ENCODE results near the gene GPHN.
A peak's percentile ranks its signal among the peaks of the same experiment; 100 is the strongest.

Gene GPHN

DNA sequence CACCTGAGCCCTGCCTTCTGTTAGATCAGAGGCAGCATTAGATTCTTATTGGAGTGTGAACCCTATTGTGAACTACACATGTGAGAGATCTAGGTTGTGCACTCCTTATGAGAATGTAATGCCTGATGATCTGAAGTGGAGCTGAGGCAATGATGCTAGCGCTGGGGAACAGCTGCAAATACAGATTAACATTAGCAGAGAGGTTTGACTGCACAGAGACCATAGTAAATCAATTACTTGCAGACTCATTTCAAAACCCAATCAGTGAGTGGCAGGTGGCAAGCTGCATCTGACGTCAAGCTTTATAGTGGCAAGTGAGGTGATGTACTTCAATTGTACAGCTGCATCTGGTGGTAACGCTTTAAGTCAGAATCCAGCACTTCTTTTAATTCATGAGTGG lies 141.6 kb downstream of the GPHN start:
- H3K4me3 ChIP-seq (replicated peaks; ENCODE audit: low read depth, low read length): no peak overlapping the region
- no peak for DNase-seq (ENCODE audit: low read depth)
- TF ChIP-seq, protein P1, sequence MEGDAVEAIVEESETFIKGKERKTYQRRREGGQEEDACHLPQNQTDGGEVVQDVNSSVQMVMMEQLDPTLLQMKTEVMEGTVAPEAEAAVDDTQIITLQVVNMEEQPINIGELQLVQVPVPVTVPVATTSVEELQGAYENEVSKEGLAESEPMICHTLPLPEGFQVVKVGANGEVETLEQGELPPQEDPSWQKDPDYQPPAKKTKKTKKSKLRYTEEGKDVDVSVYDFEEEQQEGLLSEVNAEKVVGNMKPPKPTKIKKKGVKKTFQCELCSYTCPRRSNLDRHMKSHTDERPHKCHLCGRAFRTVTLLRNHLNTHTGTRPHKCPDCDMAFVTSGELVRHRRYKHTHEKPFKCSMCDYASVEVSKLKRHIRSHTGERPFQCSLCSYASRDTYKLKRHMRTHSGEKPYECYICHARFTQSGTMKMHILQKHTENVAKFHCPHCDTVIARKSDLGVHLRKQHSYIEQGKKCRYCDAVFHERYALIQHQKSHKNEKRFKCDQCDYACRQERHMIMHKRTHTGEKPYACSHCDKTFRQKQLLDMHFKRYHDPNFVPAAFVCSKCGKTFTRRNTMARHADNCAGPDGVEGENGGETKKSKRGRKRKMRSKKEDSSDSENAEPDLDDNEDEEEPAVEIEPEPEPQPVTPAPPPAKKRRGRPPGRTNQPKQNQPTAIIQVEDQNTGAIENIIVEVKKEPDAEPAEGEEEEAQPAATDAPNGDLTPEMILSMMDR (IDR thresholded peaks at IDR 0.05; ENCODE audit: low read length, missing control alignments): no peak

DNA sequence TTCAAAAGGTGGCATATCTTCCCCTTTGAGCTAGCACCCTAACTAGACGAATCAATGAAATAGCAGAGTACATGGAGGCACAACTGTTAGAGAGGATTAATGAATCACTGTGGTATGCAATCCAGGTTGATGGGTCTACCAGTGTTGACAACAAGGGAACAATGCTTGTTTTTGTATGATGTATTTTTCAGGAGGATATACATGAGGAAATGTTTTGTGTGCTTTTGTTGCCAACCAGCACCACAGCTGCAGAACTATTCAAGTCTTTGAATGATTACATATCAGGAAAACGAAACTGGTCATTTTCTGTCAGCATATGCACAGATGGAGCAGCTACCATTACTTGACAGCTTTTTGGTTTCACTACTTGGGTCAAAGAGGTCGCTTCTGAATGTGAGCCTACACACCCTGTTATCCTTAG lies 142.6 kb downstream of the GPHN start:
- H3K4me3 ChIP-seq (replicated peaks; ENCODE audit: low read depth, low read length): no peak overlapping the region
- TF ChIP-seq, protein P1 (IDR thresholded peaks at IDR 0.05; ENCODE audit: low read length, missing control alignments): no peak
- peak; percentile 72 for DNase-seq (ENCODE audit: low read depth)

DNA sequence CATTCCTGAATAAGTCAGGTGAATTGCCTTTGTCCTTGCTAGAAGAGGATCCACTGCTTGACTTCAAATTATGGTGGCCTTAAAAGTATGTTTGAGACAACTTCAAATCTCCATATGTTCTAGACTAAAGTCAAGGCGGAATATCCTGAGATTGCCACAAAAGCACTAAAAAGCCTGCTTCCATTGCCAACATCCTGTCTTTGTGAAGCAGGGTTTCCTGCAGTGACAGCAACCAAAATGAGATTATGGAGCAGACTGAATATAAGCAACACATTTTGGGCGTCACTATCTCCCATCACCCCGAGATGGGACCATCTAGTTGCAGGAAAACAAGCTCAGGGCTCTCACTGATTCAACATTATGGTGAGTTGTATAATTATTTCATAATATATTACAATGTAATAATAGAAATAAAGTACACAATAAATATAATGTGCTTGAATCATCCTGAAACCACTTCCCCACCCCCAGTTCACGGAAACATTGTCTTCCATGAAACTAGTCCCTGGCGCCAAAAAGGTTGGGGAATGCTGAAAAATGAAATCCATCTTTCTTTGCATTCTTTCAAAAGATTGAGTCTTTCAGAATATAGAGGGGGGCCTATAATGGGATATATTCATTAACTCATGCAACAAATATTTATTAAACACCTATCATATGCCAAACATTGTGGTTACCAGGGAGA lies 143.7 kb downstream of the GPHN start:
- TF ChIP-seq, protein P1 (IDR thresholded peaks at IDR 0.05; ENCODE audit: low read length, missing control alignments): no peak
- no peak overlapping the region for H3K4me3 ChIP-seq (replicated peaks; ENCODE audit: low read depth, low read length)
- no peak for DNase-seq (ENCODE audit: low read depth)

DNA sequence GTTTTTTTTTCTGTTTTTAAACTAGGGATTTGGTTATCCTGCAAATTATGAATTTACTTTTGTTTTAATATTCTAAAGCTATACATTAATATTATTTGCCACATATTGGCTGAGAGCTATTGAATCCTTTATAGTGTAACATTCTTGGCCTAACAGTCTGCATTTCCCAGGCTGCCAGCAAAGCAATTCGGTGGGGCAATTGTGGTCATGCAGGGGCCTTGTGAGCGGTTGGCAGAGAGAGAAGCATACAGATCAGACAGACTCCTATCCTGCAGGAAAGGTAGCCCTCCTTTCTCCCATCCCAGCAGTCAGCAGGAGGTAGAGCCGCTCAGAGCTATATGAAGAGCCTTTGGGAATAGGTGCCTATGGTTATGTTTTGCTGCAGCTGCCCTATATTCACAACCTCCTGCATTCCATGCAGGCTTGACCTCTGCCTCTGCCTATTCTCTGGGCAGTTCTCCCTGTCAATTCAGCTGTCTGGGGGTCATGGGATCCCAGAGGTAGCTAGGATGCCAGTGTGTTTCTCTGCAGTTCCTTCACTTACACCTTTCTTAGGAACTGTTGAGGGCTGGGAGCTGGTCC lies 144.7 kb downstream of the GPHN start:
- H3K4me3 ChIP-seq (replicated peaks; ENCODE audit: low read depth, low read length): no peak overlapping the region
- no peak for DNase-seq (ENCODE audit: low read depth)
- TF ChIP-seq, protein P1 (IDR thresholded peaks at IDR 0.05; ENCODE audit: low read length, missing control alignments): no peak

DNA sequence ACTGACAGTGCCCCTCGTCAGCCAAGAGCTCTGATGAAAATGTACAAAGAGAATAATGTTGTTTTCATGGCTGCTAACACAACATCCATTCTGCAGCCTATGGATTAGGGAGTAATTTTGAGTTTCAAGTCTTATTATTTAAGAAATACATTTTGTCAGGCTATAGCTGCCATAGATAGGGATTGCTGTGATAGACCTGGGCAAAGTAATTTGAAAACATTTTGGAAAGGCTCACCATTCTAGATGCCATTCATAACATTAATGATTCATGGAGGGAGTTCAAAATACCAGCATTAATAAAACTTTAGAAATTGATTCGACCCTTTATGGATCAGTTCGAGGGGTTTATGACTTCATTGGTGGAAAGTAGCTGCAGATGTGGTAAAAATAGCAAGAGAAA lies 149.8 kb downstream of the GPHN start:
- no peak for DNase-seq (ENCODE audit: low read depth)
- H3K4me3 ChIP-seq (replicated peaks; ENCODE audit: low read depth, low read length): no peak overlapping the region
- TF ChIP-seq, protein P1 (IDR thresholded peaks at IDR 0.05; ENCODE audit: low read length, missing control alignments): no peak

DNA sequence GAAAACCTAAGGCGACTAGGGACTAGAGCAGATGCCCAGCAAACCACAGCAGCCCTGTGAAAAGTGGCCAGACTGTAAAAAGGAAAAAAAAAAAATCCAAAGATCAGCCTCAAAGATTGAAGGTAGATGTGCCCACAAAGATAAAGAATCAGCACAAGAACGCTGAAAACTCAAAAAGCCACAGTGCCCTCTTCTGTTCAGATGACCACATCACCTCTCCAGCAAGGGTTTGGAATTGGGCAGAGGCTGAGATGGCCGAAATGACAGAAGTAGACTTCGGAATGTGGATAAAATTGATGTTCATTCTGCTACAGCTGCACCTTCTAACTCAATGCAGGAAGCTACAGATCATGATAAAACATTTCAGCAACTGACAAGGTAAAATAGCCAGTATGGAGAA lies 154.4 kb downstream of the GPHN start:
- no peak overlapping the region for H3K4me3 ChIP-seq (replicated peaks; ENCODE audit: low read depth, low read length)
- TF ChIP-seq, protein P1 (IDR thresholded peaks at IDR 0.05; ENCODE audit: low read length, missing control alignments): peak; percentile 72
- peak; percentile 52 for DNase-seq (ENCODE audit: low read depth)

DNA sequence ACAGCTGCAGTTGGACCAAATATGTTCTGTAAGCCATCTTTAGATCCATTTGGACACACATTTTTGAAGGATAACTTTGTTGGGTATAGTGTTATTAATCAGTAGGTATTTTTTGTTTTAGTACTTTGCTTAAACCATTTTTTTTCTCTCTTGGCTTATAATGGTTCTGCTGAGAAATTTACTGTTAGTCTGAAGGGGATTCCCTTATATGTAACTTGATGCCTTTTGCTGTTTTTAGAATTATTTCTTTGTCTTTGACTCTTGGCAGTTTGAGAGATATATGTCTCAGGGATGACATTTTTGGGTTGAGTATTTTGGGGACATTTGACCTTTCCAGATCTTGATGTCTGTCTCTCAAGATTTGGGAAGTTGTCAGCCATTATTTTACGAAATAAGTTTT lies 169.8 kb downstream of the GPHN start:
- no peak overlapping the region for H3K4me3 ChIP-seq (replicated peaks; ENCODE audit: low read depth, low read length)
- TF ChIP-seq, protein P1 (IDR thresholded peaks at IDR 0.05; ENCODE audit: low read length, missing control alignments): no peak
- no peak for DNase-seq (ENCODE audit: low read depth)

All from fibroblast of pulmonary artery (primary cell).